ENCODE data around the gene ASCL3. TPM values are rescaled to one million over a fixed set of nuclear protein-coding genes. Genes with fewer than 3 reads are reported as not detected.

ASCL3 gene
- total RNA-seq, 2 experiments from 2014 or later, result not detected

DNA sequence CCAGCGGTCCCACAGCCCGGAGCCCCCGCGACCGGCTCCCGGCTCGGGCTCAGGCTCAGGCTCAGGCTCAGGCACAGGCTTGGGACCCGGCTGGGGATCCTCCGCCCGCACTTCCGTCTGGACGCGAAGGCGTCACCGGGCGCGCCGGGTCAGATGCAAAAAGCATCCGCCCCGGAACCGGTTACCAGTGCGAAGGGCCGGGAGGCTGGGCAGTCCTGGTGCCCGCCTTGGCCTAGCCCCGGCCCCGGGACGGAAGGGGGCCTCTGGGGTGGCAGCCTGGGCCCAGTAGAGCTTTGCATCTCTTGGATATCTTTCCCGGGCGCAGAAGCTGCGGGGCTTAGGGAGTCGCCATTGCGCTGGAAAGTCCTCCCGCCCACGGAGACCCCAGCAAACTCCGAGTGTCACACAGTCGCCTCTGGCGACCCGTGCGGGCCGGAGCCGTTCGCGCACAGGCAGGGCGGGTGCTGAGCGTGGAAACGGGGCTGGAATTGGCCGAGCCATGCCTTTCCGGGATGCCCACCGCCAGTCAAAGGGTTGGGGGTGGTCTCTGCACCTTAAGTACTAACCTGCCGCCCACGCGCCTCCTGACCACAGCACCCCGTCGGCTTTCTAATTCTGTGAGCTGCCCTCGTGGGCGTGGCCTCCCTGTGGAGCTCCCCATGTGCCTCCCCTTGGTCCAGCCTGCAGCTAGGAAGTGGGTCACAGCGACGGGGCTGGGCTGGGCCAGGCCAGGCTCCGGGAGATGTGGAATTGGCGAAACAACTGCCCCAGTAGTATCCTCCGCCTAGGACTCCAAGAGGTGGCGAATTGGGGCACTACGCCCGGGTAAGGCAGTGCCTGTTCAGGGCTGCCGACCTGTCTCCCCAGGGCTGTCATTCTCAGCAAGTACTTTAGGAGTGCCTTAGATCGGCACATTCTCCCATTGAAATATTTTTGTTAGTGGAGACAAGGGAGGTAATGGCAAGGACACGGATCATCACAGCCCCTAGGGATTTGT lies 21.8 kb upstream of the ASCL3 start, which contains the start of gene TMEM9B:
Gene TMEM9B (minus strand): TSS at position 119 of the 997 bp plus-strand sequence. CDS start 129 bp downstream, outside the sequence.
- peak; percentile 87 for ATAC-seq (ENCODE audit: low read depth)
- Mint-ChIP-seq H3K9me3 (no peaks in the 10 kb centered on the region), H3K4me1 (peaks cover 21% of the 10 kb centered on the region), H3K27me3 (no peaks in the 10 kb centered on the region), H3K4me3 (peak within 1 kb of the TSS; percentile 99), H3K27ac (peak within 1 kb of the TSS; percentile 97), H3K36me3 (no peaks in the 10 kb centered on the region)
- DNase-seq, result peak; percentile 89
- POLR2A ChIA-PET, result interaction anchor here (0.6 to 3.0 kb wide), 14 partner anchors 10 to 1844 kb away, joined by 3 to 24 read pairs (median 4); partner anchors contain the start of genes AKIP1, NRIP3, RPL27A and TRIM66

DNA sequence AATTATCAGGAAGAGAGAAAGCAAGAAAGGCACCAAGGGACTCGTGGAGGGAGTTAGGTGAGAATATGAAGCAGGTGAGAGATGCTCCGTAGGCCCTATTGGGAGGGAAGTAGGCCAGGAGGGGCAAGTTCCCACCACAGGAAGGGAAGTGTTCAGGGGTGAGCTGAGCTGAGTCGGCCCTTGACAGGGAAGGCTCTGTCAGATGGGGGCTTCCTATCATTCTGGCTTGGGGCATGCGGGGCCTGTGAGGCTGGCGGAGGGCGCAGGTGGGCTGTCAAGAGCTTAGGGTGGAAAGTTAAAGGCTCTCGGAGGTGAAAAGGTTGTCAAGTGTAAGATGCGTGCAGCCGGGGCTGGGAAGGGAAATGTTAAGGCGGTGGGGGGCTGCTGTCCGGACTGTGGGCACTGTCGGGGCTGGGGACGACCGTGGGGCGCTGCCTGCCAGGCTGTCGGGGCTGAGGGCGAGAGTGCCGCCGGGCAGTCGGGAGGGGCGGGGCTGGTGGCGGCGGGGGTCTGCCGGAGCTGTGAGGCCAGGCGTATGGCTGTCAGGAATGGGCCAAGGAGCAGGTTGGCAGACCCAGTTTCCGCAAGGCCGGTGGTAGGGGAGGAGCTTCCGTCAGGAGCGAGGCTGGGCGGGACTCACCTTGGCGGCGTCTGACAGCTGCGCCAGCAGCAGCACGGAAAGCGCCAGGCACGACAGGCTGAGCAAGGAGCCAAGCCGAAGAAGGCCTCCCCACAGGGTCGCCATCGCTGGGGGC lies 20.9 kb upstream of the ASCL3 start:
- Mint-ChIP-seq H3K36me3 (peaks cover 2% of the 10 kb centered on the region), H3K27ac (peak overlapping the region; percentile 97)

DNA sequence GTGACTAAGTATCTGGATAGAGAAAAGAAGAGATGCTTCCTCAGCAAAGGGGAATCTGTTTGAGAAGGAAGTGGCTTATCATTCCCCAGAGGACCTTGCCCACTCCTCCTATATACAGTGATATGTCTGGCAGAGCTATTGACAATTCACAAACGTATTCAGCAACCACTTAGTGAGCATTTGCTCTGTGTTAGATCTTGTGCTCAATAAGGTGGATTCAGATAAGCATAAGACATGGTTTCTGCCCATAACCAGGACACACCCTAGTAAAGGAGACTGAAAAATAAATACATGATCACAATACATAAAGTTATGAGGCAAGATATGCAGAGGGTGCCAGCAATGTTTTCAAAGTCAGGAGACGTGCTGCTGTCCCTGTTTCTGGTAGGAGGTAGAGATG lies 20.0 kb upstream of the ASCL3 start:
- H3K36me3 Mint-ChIP-seq, result peaks cover 2% of the 10 kb centered on the region
- POLR2A ChIA-PET, result interaction anchor here (1.1 to 3.0 kb wide), 4 partner anchors 49 to 280 kb away, joined by 7 to 24 read pairs (median 8); partner anchors contain the start of genes RPL27A and TRIM66
- H3K9me3 Mint-ChIP-seq, result no peaks in the 10 kb centered on the region
- H3K27ac Mint-ChIP-seq, result peak overlapping the region; percentile 86
- H3K27me3 Mint-ChIP-seq, result no peaks in the 10 kb centered on the region
- peaks cover 31% of the 10 kb centered on the region for H3K4me1 Mint-ChIP-seq
- DNase-seq (no peak), ATAC-seq (ENCODE audit: low read depth) (no peak)
- peak overlapping the region; percentile 99 for H3K4me3 Mint-ChIP-seq

More for the DNA sequence above, 20.9 kb upstream of the ASCL3 start:
- POLR2A ChIA-PET, result interaction anchor here (0.5 to 3.0 kb wide), 12 partner anchors 10 to 1844 kb away, joined by 3 to 24 read pairs (median 4); partner anchors contain the start of genes AKIP1, RPL27A, TRIM66 and ZNF143
- Mint-ChIP-seq H3K27me3 (no peaks in the 10 kb centered on the region), H3K4me3 (peak overlapping the region; percentile 99), H3K9me3 (no peaks in the 10 kb centered on the region), H3K4me1 (peaks cover 28% of the 10 kb centered on the region)
- ATAC-seq (ENCODE audit: low read depth), result peak; percentile 79
- no peak for DNase-seq

DNA sequence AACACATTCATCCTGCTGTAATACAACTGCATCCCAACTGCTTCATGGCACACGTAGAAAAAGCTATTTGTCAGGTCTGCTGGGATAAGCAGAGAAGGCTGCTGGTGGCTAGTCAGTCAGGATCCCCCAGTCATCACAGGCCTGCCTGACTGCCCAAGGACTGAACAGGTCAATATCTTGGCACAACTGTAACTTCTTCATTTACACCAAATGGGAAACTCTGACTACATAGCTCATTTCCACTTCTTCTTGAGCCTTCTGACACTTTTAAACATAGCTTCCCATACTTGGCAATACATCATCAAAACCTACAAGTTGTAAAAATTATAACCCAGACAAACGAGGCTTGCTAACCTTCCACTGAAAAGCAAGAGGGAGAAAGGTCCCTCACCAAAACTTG lies 18.6 kb upstream of the ASCL3 start:
- ATAC-seq (ENCODE audit: low read depth) (no peak), DNase-seq (no peak)
- H3K36me3 Mint-ChIP-seq, result peaks cover 5% of the 10 kb centered on the region
- no peaks in the 10 kb centered on the region for H3K9me3 Mint-ChIP-seq
- H3K27ac Mint-ChIP-seq, result no peak overlapping the region
- H3K27me3 Mint-ChIP-seq, result no peaks in the 10 kb centered on the region
- POLR2A ChIA-PET, result interaction anchor here (0.6 to 1.1 kb wide), 3 partner anchors 42 to 289 kb away, joined by 3 read pairs; partner anchors contain the start of genes NRIP3, RPL27A and TRIM66
- no peak overlapping the region for H3K4me3 Mint-ChIP-seq
- H3K4me1 Mint-ChIP-seq, result peaks cover 39% of the 10 kb centered on the region

DNA sequence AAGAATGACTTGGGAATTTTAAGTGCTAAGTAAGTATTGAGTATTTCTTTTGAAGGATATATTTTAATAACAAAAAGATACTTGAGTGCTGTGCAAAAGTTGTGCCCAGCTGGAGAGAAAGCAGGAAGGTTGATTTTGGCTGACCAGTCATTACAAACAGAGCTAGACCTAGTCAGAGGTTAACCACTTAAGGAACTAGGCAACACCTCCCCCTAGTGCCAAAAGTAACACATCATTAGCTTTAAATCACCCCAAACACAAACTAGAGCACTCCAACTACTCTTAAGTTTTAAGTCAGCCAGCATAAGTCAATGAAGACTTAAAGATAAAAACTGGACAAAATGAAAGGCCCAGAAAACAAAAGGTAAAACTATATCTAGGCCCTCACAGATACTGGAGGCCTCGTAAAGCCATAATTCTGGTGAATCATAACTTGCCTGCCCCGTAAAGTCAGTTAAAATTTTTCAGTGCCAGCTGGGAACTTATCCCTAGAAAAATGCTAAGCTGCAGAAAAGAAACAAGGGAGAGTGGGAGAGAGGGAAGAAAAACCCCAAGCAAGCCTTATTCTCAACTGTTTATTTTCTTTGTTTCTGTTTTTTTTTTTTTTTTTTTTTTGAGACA lies 16.8 kb upstream of the ASCL3 start:
- Mint-ChIP-seq H3K4me3 (no peak overlapping the region), H3K9me3 (no peaks in the 10 kb centered on the region), H3K4me1 (peaks cover 38% of the 10 kb centered on the region), H3K27me3 (no peaks in the 10 kb centered on the region), H3K27ac (no peak overlapping the region), H3K36me3 (peaks cover 12% of the 10 kb centered on the region)
- POLR2A ChIA-PET, result interaction anchor here (0.5 to 1.7 kb wide), 9 partner anchors 44 to 653 kb away, joined by 3 to 6 read pairs (median 4); partner anchors contain the start of genes AKIP1, RPL27A and TRIM66
- no peak for DNase-seq
- ATAC-seq (ENCODE audit: low read depth), result peak; percentile 16

DNA sequence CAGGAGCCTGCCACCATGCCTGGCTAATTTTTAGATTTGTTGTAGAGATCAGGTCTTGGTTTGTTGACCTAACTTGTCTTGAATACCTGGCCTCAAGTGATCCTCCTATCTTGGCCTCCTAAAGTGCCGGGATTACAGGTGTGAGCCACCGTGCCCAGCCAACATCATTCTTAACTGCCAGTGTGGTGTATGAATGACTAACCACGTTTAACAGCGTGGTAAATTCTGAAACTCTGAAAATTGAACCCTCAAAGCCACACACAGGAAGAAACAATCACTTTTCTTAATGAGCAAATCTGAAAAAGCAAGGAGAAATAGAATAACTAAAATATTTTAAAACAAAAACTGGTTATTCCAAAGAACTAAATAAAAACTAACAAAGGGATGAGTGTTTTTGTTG lies 14.0 kb upstream of the ASCL3 start:
- peak overlapping the region; percentile 14 for H3K4me3 Mint-ChIP-seq
- ATAC-seq (ENCODE audit: low read depth) (peak; percentile 49), DNase-seq (no peak)
- H3K36me3 Mint-ChIP-seq, result peaks cover 17% of the 10 kb centered on the region
- H3K27ac Mint-ChIP-seq, result no peak overlapping the region
- POLR2A ChIA-PET, result interaction anchor here (1.2 kb wide), 1 partner anchor 275 kb away, joined by 5 read pairs; the partner anchor contains the start of genes RPL27A and TRIM66
- H3K4me1 Mint-ChIP-seq, result peaks cover 29% of the 10 kb centered on the region
- H3K9me3 Mint-ChIP-seq, result no peaks in the 10 kb centered on the region
- no peaks in the 10 kb centered on the region for H3K27me3 Mint-ChIP-seq

DNA sequence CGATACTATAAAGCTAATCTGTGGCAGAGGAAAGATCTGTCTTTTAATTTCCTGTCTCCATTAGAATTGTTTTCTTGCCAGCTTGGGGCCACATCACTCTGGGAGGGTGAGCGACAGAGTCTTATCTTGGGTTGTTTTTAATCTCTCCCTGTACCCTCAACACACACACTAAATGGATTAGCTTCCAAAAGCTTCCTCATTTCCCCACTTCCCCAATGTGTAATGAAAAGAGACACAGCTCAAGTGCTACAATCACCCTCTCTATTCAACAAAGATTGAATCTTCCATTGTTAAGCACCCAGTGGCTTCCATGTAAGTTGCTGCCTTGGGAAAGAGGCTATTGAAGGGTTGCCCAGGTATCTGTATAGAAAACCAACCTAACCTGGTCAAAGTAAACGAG lies 6.1 kb upstream of the ASCL3 start:
- ATAC-seq (ENCODE audit: low read depth), result no peak
- peaks cover 26% of the 10 kb centered on the region for H3K36me3 Mint-ChIP-seq
- no peak for DNase-seq
- no peak overlapping the region for H3K4me3 Mint-ChIP-seq
- no peaks in the 10 kb centered on the region for H3K27me3 Mint-ChIP-seq
- no peaks in the 10 kb centered on the region for H3K9me3 Mint-ChIP-seq
- no peaks in the 10 kb centered on the region for H3K4me1 Mint-ChIP-seq
- H3K27ac Mint-ChIP-seq, result no peak overlapping the region
- POLR2A ChIA-PET, result no interaction called here

DNA sequence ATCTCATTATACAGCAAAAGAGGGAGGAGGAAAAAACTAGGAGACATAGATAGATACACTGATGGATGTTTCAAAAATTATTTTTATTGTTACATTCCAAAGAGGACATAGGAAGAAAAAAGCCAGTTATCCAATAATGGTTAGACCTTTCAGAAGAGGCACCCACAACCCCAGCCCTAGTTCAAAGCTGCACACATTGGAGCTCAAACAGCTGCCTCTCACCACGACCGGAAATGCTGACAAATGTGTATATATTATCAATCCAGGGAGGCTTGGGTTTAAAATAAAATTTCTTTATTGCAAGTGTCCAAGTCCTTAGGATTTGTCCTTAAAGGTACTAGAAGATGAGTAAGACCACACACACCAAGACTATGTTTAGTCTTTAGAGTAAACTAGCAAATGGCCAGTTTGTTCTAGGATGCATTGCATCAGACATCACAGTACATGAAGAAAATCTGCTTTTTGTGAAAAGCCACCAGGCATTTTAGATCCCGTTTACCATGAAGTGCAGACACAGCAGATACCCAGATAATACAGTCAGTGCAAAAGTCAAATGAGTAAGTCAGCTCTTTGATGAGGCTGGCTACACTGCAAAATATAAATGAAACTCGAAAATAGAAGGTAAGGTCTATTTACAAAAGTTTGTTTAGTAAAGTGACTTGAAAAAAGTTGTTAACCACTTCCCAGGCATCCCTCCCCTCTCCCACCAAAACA lies 4.6 kb upstream of the ASCL3 start:
- H3K4me3 Mint-ChIP-seq, result no peak overlapping the region
- H3K36me3 Mint-ChIP-seq, result peaks cover 25% of the 10 kb centered on the region
- ATAC-seq (ENCODE audit: low read depth) (no peak), DNase-seq (no peak)
- H3K4me1 Mint-ChIP-seq, result no peaks in the 10 kb centered on the region
- H3K27ac Mint-ChIP-seq, result no peak overlapping the region
- no peaks in the 10 kb centered on the region for H3K9me3 Mint-ChIP-seq
- H3K27me3 Mint-ChIP-seq, result peaks cover 6% of the 10 kb centered on the region
- POLR2A ChIA-PET, result interaction anchor here (0.6 kb wide), 1 partner anchor 98 kb away, joined by 3 read pairs; no protein-coding TSS in a partner anchor

DNA sequence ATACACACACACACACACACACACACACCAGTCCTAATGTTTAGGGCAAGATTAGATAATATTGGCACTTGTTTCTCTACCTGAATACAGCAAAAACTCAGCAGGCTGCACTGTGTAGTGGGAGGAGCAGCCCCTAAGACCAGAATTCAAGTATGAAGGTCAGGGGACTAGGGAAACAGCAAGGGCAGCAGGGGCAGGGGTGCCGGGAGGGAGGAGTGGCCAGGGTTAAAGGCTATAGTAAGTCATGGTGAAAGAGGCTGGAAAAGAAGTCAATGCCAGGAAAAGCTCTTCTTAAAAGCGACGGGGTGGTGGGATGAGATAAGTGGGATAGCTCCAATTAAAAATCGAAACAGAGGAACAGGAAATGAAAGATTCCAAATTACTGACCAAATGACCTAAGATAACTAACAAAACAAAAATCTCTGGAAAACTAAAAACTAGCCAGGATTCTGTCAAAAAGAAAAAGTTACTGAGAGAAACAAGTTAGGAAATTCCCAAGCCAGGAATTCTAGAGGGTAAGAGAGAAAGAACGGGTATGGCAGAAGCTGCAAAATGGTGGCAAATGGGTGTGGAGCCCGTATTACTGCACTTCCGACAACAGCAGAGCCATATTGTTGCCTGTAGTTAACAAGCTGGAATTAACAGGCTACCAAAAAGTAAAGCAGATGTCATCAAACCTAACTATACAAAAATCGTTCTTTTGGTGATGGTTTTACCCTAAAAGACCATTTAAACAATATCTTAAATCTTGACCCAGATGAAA lies 1.3 kb downstream of the ASCL3 start:
- no peaks in the 10 kb centered on the region for H3K36me3 Mint-ChIP-seq
- no peak for ATAC-seq (ENCODE audit: low read depth)
- no peaks in the 10 kb centered on the region for H3K9me3 Mint-ChIP-seq
- no peak overlapping the region for H3K27ac Mint-ChIP-seq
- no peaks in the 10 kb centered on the region for H3K4me1 Mint-ChIP-seq
- no peak for DNase-seq
- POLR2A ChIA-PET, result no interaction called here
- H3K4me3 Mint-ChIP-seq, result no peak overlapping the region
- H3K27me3 Mint-ChIP-seq, result peaks cover 23% of the 10 kb centered on the region

DNA sequence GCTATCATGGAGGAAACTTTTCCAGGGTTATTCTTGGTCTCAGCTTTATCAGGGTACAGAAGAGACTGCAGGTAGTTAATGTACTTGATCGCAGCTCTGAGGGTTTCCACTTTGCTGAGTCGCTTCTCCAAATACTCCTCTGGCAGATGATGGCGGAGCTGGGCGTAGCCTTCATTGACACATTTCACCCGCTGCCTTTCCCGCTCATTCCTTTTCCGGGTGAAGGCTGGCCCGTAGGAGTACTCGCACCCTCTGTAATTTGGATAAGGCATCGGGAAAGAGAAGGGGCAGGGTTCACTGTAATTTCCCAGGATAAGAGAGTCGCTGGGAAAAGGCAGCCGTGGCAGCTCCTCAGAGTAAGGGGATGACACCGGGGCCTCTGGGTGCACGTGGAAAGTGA lies 5.2 kb downstream of the ASCL3 start:
- Mint-ChIP-seq H3K4me3 (no peak overlapping the region), H3K9me3 (no peaks in the 10 kb centered on the region), H3K4me1 (no peaks in the 10 kb centered on the region), H3K36me3 (no peaks in the 10 kb centered on the region), H3K27me3 (peaks cover 19% of the 10 kb centered on the region), H3K27ac (no peak overlapping the region)
- no peak for DNase-seq
- ATAC-seq (ENCODE audit: low read depth), result no peak
- POLR2A ChIA-PET, result interaction anchor here (1.0 kb wide), 1 partner anchor 9 kb away, joined by 3 read pairs; no protein-coding TSS in a partner anchor

DNA sequence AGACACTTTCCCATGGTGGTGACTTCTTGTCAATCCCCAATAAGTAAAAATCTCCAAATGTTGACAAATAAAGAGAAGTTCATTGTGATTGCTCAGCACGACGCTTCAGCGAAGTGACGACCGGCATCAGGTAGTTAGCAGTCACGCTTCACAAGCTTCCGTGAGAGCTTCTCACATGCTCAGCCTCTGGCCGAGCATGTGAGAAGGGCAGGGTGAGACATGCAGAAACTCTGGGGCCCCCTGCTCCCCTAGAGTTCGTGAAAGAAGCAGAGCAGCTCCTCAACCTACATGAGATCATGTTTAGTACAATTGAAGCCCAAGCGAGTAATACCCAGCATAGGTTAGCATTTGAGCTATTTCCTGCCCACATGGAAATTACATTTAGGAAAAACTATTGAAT lies 5.7 kb downstream of the ASCL3 start:
- H3K27me3 Mint-ChIP-seq, result peaks cover 14% of the 10 kb centered on the region
- no peak for DNase-seq
- no peaks in the 10 kb centered on the region for H3K36me3 Mint-ChIP-seq
- no peak overlapping the region for H3K4me3 Mint-ChIP-seq
- H3K9me3 Mint-ChIP-seq, result no peaks in the 10 kb centered on the region
- POLR2A ChIA-PET, result interaction anchor here (1.0 kb wide), 1 partner anchor 9 kb away, joined by 3 read pairs; no protein-coding TSS in a partner anchor
- no peaks in the 10 kb centered on the region for H3K4me1 Mint-ChIP-seq
- no peak for ATAC-seq (ENCODE audit: low read depth)
- no peak overlapping the region for H3K27ac Mint-ChIP-seq

Measured in activated naive CD8-positive, alpha-beta T cell treated with anti-CD3 and anti-CD28 coated beads, Interleukin-2, amount 10 ng/mL, durations not matched to agents 7 days and 5 days (primary cell).